Right cardiac atrium (tissue), 5 donors: ENCODE results near the gene SH3BGRL3. TPM values are rescaled to one million over a fixed set of nuclear protein-coding genes. Genes with fewer than 3 reads are reported as not detected.
A peak's percentile ranks its signal among the peaks of the same experiment; 100 is the strongest.

Experiments
- ATAC-seq, 2 donors: fragments of 200-7000 bp; cut with Tn5 transposase; one replicate each; pipeline versions ENCODE4 v1.8.0 to v1.9.1; 2020; ENCODE audit warnings: moderate library complexity in 2 of 2, mild to moderate bottlenecking in 1 of 2
- DNase-seq, 3 donors: peaks; one replicate each; pipeline ENCODE4 v3.0.0-alpha.2; 2020
- H3K27ac ChIP-seq: one replicate; pipeline ENCODE4 v1.5.1; 2013; ENCODE audit warnings: mild to moderate bottlenecking, low read length, control low read depth, moderate library complexity
- H3K27me3 ChIP-seq: one replicate; pipeline ENCODE4 v1.6.1; 2013; ENCODE audit not compliant: control insufficient read depth, insufficient read depth
- H3K4me1 ChIP-seq: one replicate; pipeline ENCODE4 v1.6.1; 2013; ENCODE audit warnings: low read length; ENCODE audit not compliant: control insufficient read depth, insufficient read depth
- H3K4me3 ChIP-seq: one replicate; pipeline ENCODE4 v1.5.1; 2013; ENCODE audit warnings: low read length, control low read depth
- H3K9me3 ChIP-seq: one replicate; pipeline ENCODE4 v1.6.1; 2013; ENCODE audit warnings: low read length; ENCODE audit not compliant: control insufficient read depth
- WGBS: extraction: QIAGEN DNeasy Blood & Tissue Kit; methylation state at CpG from one replicate; pipeline ENCODE4 v1.1.7; 2013; 5-methylcytosine and 5-hydroxymethylcytosine counted together
- intact Hi-C, 4 donors: fragments of 100-400 bp; cut with DNase I; formaldehyde crosslinking; loops; one replicate each; pipeline versions ENCODE4 v1.11.0 to v1.14.0; 2022 to 2023
- polyA plus RNA-seq: library from polyadenylated mRNA; stranded (reverse); fragments of 200-250 nt; gene quantifications from one replicate; pipeline ENCODE4 v1.2.3, GENCODE V29; 2013
- total RNA-seq, 4 donors: library from RNA; stranded (reverse); fragmentation: NEBNext Ultra II Directional; extraction: Animal tissue kit (Norgen Biotek cat#: 25700); gene quantifications; one replicate each; pipeline ENCODE4 v1.2.1, GENCODE V29; 2021
- donor health status: healthy with polysubstance abuse.
- donor health status: DM: no; HTN: yes; CAD: no.
- donor health status: DM: no; HTN: no; CAD: no.
- donor health status: DM: no; HTN: yes; CAD: no; lungs with severe emphysema.
- donor health status: DM: yes; HTN: yes; CAD: no.

Gene SH3BGRL3
- total and polyA plus RNA-seq, 5 donors = 28.9 to 71.3 (median 47.5) TPM

GRCh38 chr1:26284597-26285347 lies 4.9 kb downstream of the SH3BGRL3 start:
- Histone ChIP-seq H3K27me3 (no peaks in the 10 kb centered on the region), H3K27ac (peak overlapping the region; percentile 16), H3K9me3 (no peaks in the 10 kb centered on the region), H3K4me1 (peaks cover 6% of the 10 kb centered on the region), H3K4me3 (no peak overlapping the region)
- intact Hi-C loops = loop anchor here in 1 of 4 donors (5.0 kb wide), 1 partner anchor 33 kb away; the partner anchor contains the start of gene CD52
- ATAC-seq = peak; percentile 20 to 60
- peak; percentile 86 to 87 (median 87) for DNase-seq
- 27% methylated on average over 22 of the region's 22 CpGs for WGBS

- ATAC-seq (no peak), DNase-seq (peak in 2 of 3 donors; percentile 68 to 72)
- Histone ChIP-seq H3K4me1 (peaks cover 6% of the 10 kb centered on the region), H3K27ac (no peak overlapping the region), H3K4me3 (no peak overlapping the region), H3K9me3 (no peaks in the 10 kb centered on the region), H3K27me3 (no peaks in the 10 kb centered on the region)
- WGBS = 82% methylated on average over 19 of the region's 19 CpGs
- intact Hi-C loops = no loop called here
Measured at GRCh38 chr1:26285366-26286063, 5.6 kb downstream of the SH3BGRL3 start.

- Histone ChIP-seq H3K27me3 (no peaks in the 10 kb centered on the region), H3K4me3 (no peak overlapping the region), H3K27ac (no peak overlapping the region), H3K4me1 (peaks cover 6% of the 10 kb centered on the region), H3K9me3 (no peaks in the 10 kb centered on the region)
- WGBS = 88% methylated on average over 2 of the region's 2 CpGs
- ATAC-seq (no peak), DNase-seq (no peak)
- intact Hi-C loops = no loop called here
Measured at GRCh38 chr1:26286064-26286416, 6.2 kb downstream of the SH3BGRL3 start.

- peak; percentile 15 to 31 for ATAC-seq
- Histone ChIP-seq H3K4me3 (no peak overlapping the region), H3K9me3 (no peaks in the 10 kb centered on the region), H3K27ac (peak overlapping the region; percentile 26), H3K4me1 (peaks cover 6% of the 10 kb centered on the region), H3K27me3 (no peaks in the 10 kb centered on the region)
- 35% methylated on average over 8 of the region's 8 CpGs for WGBS
- DNase-seq = peak; percentile 60 to 78 (median 77)
- intact Hi-C loops = no loop called here
Measured at GRCh38 chr1:26287033-26287711, 7.3 kb downstream of the SH3BGRL3 start.

- Histone ChIP-seq H3K27ac (no peak overlapping the region), H3K4me3 (no peak overlapping the region), H3K27me3 (no peaks in the 10 kb centered on the region), H3K9me3 (no peaks in the 10 kb centered on the region), H3K4me1 (peaks cover 6% of the 10 kb centered on the region)
- WGBS = 81% methylated on average over 5 of the region's 5 CpGs
- DNase-seq (no peak), ATAC-seq (no peak)
- intact Hi-C loops = no loop called here
Measured at GRCh38 chr1:26287811-26288210, 7.9 kb downstream of the SH3BGRL3 start.

DNA sequence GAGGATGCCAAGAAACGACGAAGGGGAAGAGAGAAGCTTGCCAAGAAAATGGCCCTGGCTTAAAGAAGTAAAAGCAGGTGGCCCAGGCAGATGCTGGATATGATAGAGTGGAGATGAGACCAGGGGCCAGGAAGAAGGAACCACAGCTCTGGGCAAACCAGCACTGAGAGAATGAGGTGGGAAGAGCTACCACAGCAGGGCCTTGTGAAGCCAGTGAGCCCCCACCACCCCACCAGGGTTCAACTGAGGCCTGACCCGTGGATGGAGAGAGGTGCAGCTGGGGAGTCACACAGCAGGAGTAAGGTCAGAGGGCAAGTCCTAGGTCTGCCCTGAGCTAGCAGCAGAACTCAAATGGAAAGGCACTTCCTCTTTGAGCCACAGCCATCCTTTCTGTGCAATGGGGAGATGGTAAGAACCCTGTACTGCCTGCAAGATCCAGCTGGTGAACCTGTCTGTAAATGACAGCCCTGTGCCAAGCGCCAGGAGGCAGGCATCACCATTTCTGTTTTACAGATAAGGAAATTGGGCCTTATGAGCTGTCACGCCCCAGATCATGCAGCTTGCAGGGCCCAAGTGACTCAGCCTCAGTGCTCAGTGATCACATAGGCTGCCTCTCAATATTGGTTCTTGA lies 8.5 kb downstream of the SH3BGRL3 start:
- no peaks in the 10 kb centered on the region for H3K9me3 ChIP-seq
- WGBS = 59% methylated on average over 5 of the region's 5 CpGs
- H3K4me1 ChIP-seq = peaks cover 6% of the 10 kb centered on the region
- no peak for ATAC-seq
- DNase-seq = peak in 1 of 3 donors; percentile 42
- intact Hi-C loops = no loop called here
- no peaks in the 10 kb centered on the region for H3K27me3 ChIP-seq
- no peak overlapping the region for H3K27ac ChIP-seq
- H3K4me3 ChIP-seq = no peak overlapping the region

- ATAC-seq = peak in 1 of 2 donors; percentile 5
- peak in 2 of 3 donors; percentile 66 to 74 for DNase-seq
- Histone ChIP-seq H3K9me3 (no peaks in the 10 kb centered on the region), H3K27ac (no peak overlapping the region), H3K27me3 (no peaks in the 10 kb centered on the region), H3K4me3 (no peak overlapping the region), H3K4me1 (peaks cover 4% of the 10 kb centered on the region)
- WGBS = 81% methylated on average over 21 of the region's 21 CpGs
- intact Hi-C loops = no loop called here
Measured at GRCh38 chr1:26289158-26290059, 9.5 kb downstream of the SH3BGRL3 start.

GRCh38 chr1:26290122-26290881 lies 10.4 kb downstream of the SH3BGRL3 start:
- WGBS = 74% methylated on average over 11 of the region's 11 CpGs
- ATAC-seq (peak in 1 of 2 donors; percentile 10), DNase-seq (peak in 2 of 3 donors; percentile 41 to 51)
- Histone ChIP-seq H3K27me3 (no peaks in the 10 kb centered on the region), H3K4me3 (no peak overlapping the region), H3K4me1 (no peaks in the 10 kb centered on the region), H3K9me3 (no peaks in the 10 kb centered on the region), H3K27ac (no peak overlapping the region)
- intact Hi-C loops = no loop called here

DNA sequence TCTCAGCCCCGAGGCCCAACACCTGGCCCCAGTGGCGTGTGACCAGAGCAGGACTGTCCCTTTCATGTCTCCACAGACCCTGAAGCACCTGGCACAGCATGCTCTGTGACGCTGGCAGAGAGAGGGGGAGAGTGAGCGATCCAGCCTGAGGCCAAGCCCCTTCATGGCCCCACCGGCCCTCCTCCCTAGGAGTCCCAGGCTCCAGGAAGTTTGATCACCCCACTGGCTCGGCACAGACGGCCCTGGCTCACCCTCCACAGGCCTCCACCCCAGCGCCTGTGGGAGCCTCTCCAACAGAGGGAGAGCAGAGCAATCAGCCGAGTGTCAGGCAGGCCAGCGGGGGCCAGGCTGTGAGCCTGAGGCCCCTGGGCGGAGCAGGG lies 11.0 kb downstream of the SH3BGRL3 start:
- no peak overlapping the region for H3K4me3 ChIP-seq
- H3K9me3 ChIP-seq = no peaks in the 10 kb centered on the region
- no peaks in the 10 kb centered on the region for H3K4me1 ChIP-seq
- DNase-seq = peak in 2 of 3 donors; percentile 73
- WGBS = 66% methylated on average over 11 of the region's 11 CpGs
- intact Hi-C loops = no loop called here
- H3K27me3 ChIP-seq = no peaks in the 10 kb centered on the region
- peak; percentile 6 to 12 for ATAC-seq
- H3K27ac ChIP-seq = no peak overlapping the region
